NB4 (cell line): ENCODE results near the gene BORCS8.

ENCODE experiments used
- CTCF ChIP-seq: IDR thresholded peaks from one replicate; pipeline ENCODE4 v1.5.1; 2012; ENCODE audit warnings: low read depth, low read length
- MAX ChIP-seq: IDR thresholded peaks from 2 replicates; pipeline ENCODE4 v1.6.1; 2011; ENCODE audit warnings: low read depth, low read length

- no peak for TF ChIP-seq CTCF
- TF ChIP-seq MAX: no peak
Measured at GRCh38 chr19:19206938-19207337, 15.0 kb upstream of the BORCS8 start.
